Stimulated activated CD4-positive, alpha-beta T cell treated with anti-CD3 and anti-CD28 coated beads, Interleukin-12 subunit alpha, Interleukin-12 subunit beta, amount 100 ng/mL, for 4 hours (primary cell): ENCODE measurements around the gene ENOSF1.
"Not testable (repeated sequence)": the region's sequence is repeated elsewhere in the genome, so short reads cannot be mapped to it uniquely, and the experiment has no call there.

ENCODE experiments used
- DNase-seq: peaks from one replicate; pipeline ENCODE4 v3.0.0-alpha.2; 2020

The ENOSF1 gene

DNA sequence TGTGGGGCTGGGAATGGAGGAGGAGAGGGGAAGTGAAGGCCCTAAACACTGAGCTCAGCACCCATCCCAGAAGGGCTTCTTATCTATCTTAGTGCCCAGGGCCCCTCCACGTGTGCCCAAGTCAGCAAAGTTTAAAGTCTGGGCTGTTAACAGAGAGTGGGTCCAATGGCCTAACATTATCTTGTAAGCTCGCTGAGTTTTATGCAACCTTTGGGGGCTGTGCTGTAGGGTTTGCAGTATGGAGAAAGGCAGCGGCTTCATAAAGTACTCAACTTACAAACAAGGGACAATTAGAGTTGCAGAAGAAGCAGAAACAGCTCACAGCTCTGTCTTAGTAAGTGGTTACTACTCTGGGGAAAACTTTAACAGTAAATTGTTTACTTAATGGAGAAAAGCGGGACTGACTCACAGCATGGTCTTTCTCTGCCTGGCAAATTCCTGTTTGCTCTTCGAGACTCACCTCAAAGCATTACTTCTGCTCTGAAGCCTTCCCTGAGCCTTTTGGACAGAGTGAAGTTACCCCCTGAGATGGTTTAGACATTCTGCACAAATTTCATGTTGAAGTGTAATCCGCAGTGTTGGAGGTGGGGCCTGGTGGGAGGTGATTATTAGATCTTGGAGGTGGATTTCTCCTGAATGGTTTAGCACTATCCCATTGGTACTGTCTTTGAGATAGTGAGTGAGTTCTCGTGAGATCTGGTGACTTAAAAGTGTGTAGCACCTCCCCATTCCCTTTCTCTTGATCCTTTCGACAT is 9.0 kb downstream of the ENOSF1 start:
- no peak for DNase-seq

GRCh38 chr18:697800-698199 is 14.6 kb downstream of the ENOSF1 start:
- DNase-seq: no peak

GRCh38 chr18:697012-697411 is 15.4 kb downstream of the ENOSF1 start:
- no peak for DNase-seq

DNA sequence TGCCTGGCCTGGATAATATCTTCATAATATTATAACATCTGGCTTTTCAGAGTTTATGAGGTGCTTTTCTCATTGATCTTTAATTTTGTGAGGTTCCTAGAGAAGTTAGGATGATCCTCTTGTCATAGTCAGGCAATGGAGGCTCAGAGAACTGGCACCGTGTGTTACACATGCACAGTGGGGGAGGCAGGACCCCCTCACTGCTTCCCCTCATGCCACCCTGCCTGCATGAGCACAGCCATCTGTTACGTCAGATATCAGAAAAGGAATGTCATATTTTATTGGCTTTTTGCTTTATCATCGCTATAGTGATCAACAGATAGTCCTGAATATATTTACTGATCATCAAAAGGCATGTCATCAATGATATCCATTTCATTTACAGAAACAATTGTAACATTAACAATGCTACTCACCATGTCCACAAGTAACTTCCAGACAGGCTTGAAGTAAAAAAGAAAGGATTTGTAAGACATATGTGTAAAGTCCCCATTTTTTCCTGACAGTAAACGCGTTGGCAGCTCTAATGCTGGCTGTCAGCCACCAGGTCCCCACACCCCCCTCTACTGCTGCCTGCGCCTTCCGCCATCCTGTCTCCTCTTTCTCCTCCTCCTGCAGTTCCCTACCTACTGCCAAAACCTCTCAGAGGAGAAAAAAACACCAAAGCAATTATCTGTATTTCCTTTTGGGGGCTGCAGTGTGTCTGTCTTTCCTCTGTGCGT is 18.8 kb downstream of the ENOSF1 start:
- no peak for DNase-seq

DNA sequence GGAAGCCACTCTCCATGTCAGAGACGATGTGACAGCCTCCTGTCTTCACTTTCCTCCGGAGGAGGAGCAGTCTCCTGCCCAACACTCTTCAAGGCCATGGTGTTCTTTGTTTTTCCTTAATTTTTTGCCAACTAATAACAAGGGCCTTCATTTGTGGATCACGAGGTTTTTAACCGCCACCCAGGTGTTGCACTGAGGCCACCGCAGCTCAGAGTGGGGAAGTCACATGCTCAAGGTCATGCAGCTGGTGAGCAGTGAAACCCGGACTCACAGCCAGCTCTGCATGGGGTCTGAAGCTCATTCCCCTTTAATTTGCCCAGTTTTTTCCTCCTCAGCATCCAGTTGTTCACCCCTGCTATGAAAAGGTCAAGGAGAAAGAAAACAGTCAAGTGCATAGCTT is 19.6 kb downstream of the ENOSF1 start:
- no peak for DNase-seq

DNA sequence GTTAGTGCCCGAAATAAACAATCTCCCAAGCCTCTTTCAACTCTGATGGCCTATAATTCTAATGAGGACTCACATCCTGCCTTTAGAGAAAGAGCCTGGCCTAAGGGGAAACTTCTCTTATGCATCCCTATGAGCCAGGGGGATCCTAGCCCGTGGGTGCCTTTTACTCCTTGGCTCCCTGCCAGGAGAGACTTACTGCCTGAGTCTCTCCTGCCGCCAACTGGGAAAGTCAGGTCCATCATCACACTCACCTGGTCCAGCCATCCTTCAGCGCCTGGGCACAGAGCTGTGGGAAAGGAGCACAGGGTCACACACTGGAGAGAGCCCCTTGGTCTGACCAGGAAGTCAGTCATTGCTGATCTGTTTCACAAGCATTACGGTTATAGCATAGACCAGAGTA is 24.1 kb downstream of the ENOSF1 start:
- no peak for DNase-seq

GRCh38 chr18:686339-687111 is 25.9 kb downstream of the ENOSF1 start:
- no peak for DNase-seq

- no peak for DNase-seq
These were observed 27.0 kb downstream of the ENOSF1 start for GRCh38 chr18:685438-685837.

GRCh38 chr18:683531-683930 is 28.9 kb downstream of the ENOSF1 start:
- DNase-seq: no peak

GRCh38 chr18:682833-683232 is 29.6 kb downstream of the ENOSF1 start:
- DNase-seq: no peak

- not testable (repeated sequence) for DNase-seq
These were observed 30.0 kb downstream of the ENOSF1 start for GRCh38 chr18:682416-682815.

DNA sequence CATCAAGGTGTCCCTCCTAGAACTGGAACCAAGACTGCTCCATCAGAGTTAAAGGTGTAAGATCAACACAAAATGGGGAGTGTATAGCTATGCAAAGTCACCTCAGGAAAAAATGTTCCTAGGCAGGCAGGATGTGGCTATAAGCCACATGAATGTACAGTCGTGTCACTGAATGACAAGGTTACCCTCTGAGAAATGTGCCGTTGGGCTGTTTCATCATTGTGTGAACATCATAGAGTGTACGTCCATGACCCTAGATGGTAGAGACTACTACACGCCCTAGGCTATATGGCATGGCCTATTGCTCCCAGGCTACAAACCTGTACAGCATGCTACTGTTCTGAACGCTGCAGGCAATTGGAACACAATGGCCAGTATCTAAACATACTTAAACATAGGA is 30.4 kb downstream of the ENOSF1 start:
- DNase-seq: no peak

DNA sequence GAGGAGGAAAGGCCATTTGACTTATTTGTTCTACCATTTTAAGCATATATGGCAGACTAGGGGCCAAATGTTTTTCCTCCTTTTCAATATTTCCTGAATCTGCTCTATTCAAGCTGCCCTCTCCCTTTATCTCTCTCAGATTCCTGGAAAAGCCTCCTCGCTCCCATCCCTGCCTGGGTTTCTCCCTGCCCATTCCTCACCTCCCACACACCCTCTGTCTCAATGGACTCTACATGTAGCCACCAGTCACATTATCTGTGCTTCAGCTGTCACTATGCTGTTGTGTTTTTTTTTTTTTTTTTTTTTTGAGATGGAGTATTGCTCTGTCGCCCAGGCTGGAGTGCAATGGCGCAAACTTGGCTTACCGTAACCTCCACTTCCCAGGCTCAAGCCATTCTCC is 32.0 kb downstream of the ENOSF1 start:
- no peak for DNase-seq

GRCh38 chr18:679516-679915 is 32.9 kb downstream of the ENOSF1 start:
- no peak for DNase-seq

- no peak for DNase-seq
These were observed 33.8 kb downstream of the ENOSF1 start for GRCh38 chr18:678482-679182.

DNA sequence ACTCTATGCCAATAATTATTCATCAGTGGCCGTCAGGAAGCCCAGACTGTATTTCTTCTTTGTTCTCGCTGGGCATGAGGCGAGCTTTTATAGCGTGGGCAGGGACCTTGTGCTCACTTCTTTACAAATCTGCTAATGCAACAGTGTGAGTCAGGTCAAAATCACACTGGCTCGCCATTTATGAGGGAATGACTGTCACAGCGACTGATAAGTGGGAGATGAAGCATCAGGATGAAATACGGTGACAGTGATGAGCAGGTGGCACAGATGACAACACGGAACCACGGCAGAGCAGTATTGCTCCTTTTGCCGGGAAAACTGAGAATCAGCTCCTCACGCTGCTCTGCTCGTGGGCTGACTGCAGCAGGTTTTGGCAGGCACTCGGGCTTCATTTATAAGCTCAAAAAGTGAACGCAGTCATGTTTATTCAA is 34.5 kb downstream of the ENOSF1 start:
- no peak for DNase-seq

GRCh38 chr18:677145-677544 is 35.3 kb downstream of the ENOSF1 start:
- no peak for DNase-seq

DNA sequence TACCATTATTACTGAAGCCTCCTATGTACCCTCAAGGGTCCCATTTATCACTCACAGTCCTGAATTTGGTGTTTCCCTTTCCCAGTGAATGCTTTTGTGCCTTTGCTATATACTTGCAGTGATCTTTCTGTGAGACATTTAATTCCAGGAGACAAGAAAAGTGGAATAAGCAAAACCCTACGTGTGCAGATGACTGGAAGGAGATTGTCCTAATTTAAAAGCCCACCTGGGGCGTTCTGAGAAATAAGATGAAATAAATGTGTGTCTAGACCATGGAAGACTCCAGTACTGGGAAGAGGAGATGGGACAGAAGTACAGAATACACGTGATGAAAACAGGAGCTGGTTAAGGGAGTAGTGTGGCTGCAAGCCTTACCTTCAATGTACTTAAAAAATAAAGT is 35.7 kb downstream of the ENOSF1 start:
- no peak for DNase-seq

DNA sequence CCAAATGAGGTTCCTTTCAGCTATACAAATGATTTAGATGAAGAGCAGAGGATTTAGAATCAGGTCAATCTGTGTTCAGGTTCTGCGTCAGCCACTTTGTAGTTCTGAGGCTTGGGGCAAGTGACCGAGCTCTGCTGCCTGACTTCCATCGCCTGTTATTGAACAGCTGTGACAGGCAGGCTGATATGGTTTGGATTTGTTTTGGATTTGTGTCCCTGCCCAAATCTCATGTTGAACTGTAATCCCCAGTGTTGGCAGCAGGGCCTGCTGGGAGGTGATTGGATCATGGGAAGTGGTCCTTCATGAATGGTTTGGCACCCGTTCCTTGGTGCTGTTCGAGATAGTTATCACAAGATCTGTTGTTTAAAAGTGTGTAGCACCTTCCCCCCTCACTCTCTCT is 36.4 kb downstream of the ENOSF1 start:
- DNase-seq: no peak

- DNase-seq: no peak
These were observed 37.1 kb downstream of the ENOSF1 start for GRCh38 chr18:675307-675706.

DNA sequence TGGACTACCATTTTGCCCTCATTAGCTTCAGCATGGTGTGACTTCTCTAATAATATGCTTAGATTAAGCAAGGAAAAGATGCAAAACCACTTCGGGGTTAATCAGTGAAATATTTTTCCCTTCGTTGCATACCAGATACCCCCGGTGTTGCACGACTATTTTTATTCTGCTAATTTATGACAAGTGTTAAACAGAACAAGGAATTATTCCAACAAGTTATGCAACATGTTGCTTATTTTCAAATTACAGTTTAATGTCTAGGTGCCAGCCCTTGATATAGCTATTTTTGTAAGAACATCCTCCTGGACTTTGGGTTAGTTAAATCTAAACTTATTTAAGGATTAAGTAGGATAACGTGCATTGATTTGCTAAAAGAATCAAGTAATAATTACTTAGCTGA is 38.7 kb downstream of the ENOSF1 start:
- no peak for DNase-seq

DNA sequence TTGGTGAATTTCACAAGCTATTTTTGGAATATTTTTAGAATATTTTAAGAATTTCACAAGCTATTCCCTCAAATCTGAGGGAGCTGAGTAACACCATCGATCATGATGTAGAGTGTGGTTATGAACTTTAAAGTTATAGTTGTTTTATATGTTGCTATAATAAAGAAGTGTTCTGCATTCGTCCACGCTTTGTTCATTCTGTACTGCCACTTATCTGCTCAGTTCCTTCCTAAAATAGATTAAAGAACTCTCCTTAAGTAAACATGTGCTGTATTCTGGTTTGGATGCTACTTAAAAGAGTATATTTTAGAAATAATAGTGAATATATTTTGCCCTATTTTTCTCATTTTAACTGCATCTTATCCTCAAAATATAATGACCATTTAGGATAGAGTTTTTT is 39.1 kb downstream of the ENOSF1 start:
- DNase-seq: no peak

GRCh38 chr18:671405-671804 is 41.0 kb downstream of the ENOSF1 start:
- DNase-seq: no peak
